Activated CD4-positive, alpha-beta T cell treated with anti-CD3 and anti-CD28 coated beads for 48 hours (primary cell): ENCODE data around the gene TPD52L3.
A peak's percentile ranks its signal among the peaks of the same experiment; 100 is the strongest.

ENCODE experiments used
- DNase-seq: peaks from one replicate; pipeline ENCODE4 v3.0.0-alpha.2; 2020

Gene TPD52L3

DNA sequence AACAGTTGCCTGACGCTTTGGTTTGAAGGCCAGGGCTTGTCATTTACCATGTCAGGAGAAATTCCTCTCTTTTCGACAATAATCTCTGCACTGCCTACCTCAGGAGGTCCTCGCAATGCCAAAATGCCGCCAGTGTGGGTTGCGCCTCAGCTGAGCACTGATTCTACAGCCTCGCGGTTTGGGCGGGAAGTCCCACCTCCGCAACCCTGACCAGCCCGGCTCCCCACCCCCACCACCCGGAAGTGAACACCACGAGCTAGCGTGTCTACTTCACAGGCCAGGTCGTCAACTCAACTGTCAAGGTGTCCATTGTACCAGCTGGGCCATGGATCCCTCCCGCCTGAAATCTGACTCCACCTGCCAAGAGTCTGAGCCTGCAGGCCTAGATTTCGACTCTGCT is at the start of gene TPD52L3:
Gene TPD52L3 (plus strand): TSS at position 273 of the 400 bp plus-strand sequence. CDS start 221 bp downstream, outside the sequence.
- DNase-seq = no peak

DNA sequence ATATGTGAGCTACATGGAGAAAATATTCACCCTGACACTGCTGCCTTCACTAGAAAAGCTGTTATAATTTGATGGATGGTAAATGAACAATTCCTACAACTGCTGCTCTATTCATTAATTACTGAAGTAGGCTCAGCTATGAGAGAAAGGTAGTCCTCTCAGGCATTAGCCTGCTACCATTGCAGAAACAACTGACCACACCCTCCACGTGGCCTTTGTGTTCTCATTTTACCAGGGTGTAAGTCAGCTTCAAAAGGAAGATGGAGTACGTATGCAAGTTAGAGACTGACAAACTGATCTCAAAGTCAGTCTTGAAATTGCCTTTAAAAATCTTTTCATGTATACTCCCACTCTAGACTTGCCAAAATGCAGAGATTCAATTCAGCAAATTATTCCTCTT is 26.3 kb upstream of the TPD52L3 start:
- no peak for DNase-seq

DNA sequence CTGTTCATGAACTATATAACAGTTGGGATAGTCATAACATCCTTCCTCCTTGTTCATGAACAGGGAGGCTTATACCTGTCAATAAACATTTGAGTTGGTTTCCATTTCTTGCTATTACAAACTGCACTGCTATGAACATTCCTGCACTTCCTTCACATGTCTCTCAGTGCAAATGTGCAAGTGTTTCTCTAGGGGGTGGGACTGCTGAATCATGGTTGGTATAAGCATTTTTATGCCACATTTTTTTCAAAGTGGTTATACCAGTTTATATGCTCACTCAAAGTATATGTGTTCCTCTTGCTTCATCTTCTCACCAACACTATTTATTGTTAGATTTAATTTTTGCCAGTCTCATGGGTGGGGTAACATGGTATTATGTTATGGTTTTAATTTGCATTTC is 25.8 kb upstream of the TPD52L3 start:
- DNase-seq = no peak

DNA sequence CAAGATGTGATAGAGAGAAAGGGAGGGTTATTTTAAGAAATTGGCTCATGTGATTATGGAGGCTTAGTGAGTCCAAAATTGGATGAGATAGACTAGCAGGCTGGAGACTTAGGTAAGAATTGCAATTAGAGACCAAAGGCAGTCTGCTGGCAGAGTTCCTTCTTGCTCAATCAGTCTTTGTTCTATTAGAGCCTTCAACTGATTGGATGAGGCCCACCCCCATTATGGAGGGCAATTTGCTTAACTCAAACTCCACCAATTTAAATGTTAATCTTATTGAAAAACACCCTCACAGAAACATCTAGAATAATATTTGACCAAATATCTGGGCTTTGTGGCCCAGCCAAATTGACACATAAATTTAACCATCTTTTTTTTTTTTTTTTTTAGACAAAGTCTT is 23.9 kb upstream of the TPD52L3 start:
- no peak for DNase-seq

DNA sequence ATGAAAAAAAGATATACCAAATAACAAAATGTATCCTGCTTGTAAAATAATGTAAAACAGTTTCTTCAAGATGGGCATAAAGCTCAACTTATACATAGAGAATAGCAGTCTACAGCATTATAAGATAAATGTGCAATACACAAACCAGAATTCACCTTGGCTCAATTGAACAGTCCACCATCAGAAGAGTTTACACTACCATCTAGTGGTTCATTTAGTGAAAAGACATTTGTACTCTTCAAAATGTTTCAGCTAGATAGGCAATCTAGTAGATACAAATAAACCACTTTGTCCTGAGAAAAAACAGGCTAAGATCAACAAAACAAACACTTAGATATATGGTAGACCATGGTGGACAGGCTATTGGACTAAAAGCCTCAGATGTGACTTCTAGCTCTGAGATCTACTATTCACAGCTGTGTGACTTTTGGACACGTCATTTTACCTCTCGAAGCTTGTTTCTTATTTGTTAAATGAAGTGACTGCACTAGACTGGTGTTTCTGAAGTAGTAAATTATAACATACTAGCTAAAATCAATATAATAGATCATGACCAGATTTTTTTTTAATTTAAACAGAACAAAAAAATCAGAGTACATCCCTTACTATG is 22.1 kb upstream of the TPD52L3 start:
- no peak for DNase-seq

DNA sequence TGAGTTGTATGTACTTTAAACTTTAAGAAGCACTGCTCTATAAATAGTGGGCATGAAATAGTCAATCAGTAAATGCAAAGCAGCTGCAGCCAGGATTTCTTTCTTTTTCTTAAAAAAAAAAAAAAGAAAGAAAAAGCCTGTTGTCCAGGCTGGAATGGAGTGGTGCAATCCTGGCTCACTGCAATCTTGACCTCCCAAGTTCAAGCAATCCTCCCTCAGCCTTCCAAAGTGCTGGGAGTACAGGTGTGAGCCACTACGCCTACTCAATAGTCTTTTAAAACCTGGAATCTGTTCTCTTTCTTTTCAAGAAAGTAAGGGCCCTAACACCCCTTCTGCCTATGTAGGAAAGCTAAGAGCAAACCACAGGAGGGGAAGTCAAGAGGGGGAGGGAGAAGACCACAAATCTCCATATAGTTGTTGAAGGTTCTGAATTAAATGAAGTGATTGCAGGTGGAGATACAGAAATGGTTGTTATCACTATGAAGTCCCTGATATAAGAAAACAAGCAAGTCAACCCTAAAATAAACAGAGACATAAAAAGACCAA is 20.6 kb upstream of the TPD52L3 start:
- DNase-seq = no peak

DNA sequence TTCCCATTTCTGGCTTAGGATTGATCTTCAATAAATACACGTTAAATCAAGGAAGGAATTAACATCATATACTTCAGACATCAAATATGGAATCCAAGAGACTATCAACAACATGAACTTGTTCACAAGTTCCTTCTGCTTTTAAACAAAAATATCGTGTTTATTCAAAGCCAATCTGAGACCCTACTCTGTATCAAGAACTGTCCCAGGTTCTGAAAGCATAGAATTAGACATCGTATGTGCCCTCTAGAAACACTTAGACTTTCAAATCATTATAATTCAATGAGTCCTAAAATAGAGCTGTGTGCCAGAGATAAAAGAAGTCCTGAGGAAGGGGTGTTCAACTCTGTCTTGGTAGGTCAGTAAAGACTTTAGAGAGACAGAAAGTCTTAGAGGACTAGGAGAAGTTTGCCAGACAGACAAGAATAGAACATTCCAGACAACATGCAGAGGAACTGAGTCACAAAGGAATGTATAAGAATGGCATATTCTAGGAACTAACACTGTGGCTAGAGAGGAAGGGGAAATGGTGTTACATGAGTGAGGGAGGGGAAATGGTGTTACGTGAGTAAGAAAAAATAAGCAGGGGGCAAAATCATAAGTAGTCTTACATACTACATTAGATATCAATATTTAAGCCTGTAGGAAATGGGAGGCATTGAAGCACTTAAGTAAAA is 2.9 kb downstream of the TPD52L3 start:
- no peak for DNase-seq

DNA sequence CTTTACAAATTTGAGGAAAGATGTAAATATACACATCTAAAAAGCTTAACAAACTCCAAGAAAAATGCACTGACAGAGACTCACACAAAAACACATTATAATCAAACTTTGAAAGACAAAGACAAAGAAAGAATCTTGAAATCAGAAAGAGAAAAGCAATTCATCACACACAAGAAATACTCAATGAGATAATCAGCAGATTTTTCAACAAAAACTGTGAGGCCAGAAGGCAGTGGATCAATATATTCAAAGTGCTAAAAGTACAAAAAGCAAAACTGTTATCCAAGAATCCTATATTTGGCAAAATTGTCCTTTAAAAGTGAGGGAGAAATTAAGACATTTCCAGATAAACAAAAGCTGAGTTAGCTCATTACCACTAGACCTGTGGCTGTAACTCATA is 6.1 kb downstream of the TPD52L3 start:
- no peak for DNase-seq

DNA sequence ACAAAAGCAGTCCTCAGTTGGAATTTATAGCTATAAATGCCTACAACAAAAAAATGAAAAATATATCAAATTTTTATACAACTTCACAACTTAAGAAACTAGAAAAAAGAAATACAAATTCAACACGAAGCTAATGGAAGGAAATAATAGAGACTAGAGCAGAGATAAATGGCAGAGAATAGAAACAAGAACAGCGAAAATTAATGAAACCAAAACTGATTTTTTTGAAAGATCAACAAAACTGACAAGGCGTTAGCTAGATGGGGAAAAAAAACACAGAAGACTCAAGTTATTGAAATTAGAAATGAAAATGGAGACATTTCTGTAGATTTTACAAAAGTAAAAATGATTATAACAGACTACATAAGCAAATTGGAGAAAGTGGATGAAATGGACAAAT is 20.6 kb downstream of the TPD52L3 start:
- no peak for DNase-seq

DNA sequence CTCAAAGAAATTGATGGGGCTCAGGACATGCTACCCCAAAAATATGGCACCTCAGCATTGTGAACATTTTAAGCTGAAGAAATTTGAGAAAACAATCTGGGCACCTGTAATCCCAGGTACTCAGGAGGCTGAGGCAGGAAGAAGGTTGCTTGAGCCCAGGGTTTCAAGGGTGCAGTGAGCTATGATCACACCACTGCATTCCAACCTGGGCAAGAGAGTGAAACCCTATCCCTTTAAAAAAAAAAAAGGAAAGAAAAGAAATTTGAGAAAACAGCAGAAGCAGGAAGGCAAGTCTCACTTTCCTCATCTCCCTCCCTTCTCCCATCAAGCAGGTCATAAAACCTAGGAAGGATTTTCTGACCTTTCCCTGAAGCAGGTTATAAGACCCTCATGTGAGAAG is 23.6 kb downstream of the TPD52L3 start:
- DNase-seq = no peak

DNA sequence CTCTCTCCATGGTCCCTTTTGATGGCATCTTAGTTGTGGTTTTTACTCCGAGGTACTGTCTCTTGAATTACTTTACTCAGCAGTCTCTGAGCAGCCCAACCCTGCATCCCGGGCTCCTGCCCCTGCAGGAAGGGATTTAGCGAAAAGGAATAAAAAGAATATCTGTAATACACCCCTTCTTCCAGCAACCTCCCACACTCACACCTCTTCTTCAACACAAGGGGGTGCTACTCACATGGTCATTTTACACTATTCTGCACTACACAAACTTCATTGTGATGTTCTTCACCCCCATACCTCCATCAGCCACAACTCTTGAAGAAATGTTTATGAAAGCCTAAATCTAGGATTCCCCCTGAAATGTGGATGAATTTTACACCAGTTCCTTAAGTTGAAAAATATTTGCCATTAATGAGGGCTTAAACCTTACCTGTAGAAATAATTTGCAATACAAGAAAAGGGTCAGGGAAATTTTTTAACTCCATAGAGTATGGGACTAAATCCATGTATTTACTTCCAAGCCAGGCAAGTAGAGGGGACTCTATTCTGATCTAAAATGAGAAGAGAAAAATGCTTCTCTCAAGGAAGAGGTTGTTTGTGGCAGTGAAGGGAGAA is 26.0 kb downstream of the TPD52L3 start:
- peak; percentile 17 for DNase-seq

DNA sequence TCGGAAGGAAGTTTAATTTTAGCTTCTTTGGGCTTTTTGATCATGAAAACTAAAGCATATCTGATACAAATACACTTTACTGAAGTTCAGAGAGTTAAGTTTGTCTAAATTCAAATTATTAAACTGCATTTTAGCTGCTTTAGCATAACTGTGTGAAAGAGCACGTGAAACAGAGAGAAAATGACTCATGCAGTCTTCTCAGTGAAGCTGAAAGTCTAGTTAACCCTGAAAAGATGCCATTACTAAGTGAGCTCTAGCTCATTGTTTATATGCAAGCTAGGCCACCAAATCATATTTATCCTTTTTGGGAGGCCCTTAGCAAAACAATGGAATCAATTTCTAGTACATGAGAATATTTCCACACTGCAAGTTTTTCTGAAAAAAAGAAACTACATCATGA is 27.6 kb downstream of the TPD52L3 start:
- DNase-seq = no peak

DNA sequence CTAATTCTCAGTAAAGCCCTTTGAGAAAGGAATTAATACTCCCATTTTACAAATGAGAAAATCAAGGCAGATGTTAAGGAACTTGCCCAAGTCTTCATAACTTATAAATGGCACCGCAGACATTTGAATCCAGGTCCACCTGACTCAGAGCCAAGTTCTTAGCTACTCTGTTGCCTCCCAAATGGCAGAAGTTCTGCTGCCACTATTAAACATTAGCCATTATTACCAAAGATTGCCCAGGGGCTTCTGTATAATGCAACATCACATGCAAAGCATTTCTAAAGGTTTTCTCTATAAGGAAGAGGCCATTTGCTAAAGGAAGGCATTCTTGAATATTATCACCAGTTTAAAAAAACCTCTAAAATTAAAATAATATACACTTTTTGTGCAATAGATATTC is 28.3 kb downstream of the TPD52L3 start:
- DNase-seq = no peak

DNA sequence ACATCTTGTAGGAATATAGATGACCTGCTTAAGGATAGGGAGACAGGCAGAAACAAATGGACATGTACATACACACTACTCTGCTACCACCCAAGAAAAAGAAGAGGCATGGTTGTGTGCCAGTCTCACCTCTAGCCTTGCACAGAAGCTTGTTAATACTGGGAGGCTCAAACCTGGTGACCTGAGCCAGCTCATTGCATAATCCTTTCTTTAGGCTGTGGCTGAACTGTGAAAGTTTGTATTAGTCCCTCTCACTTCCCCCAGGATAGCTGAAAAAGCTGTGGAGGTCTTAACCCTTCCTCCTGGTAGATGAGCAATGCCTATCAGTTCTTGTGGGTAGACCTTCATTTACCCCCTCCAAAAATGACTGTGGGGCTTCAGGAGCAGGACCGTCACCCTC is 28.7 kb downstream of the TPD52L3 start:
- DNase-seq = no peak

DNA sequence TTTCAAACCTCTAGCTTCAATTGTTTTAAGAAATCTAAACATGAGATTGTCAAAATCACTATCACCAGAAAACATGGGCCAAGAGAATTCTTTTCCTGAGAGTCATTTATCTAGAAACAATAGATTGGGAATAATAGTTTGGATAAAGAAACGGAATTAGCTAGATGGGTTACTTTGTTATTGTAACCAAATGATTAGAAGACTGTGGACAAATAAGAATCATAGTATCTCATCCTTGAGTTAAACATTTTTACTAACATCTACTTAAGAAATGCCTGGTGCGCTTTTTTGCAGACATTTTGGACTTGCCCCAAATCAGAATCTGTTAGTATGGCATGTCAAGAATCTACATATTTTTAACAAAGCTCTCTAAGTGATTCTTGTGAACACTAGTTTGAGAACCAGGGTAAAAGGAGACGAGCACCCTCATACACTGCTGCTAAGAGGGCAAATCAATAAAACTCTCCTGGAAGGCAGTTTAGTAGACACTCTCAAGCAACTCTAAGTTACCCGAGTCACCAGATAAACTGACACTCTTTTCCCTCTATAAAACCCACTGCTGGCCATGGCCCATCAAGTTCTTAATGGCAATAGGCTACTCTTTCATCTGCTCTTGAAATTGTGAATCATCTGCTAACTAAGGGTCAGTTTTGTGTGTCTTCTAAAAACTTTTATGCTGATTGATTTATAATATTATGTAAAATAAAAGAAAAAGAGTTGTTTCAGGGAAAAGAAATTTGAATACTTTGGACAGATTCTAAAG is 39.1 kb downstream of the TPD52L3 start:
- no peak for DNase-seq

DNA sequence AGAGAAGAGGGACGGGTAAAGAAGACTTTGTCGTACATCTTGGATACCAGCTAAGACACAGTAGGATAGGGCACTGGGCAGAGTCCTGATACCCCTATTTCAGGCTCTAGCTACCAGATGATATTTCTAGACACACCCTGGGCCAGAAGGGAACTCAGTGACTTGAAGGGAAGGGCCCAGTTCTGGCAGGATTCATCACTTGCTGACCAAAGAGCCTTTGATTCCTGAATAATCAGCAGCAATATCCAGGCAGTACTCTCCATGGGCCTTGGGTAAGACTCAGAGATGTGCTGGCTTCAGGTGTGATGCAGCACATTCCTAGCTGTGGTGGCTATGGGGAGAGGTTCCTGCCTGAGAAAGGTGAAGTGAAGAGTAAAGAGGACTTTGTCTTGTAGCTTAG is 40.7 kb downstream of the TPD52L3 start:
- no peak for DNase-seq
